Stimulated activated CD8-positive, alpha-beta memory T cell treated with anti-CD3 and anti-CD28 coated beads, Interleukin-12 subunit alpha, Interleukin-12 subunit beta, amount 100 ng/mL, for 1 hour (primary cell): ENCODE results near the gene HECW1.
A peak's percentile ranks its signal among the peaks of the same experiment; 100 is the strongest.
"Not testable (repeated sequence)": the region's sequence is repeated elsewhere in the genome, so short reads cannot be mapped to it uniquely, and the experiment has no call there.

Source experiments
- DNase-seq: peaks from one replicate; pipeline ENCODE4 v3.0.0-alpha.2; 2020; ENCODE audit warnings: low read depth

Gene HECW1

DNA sequence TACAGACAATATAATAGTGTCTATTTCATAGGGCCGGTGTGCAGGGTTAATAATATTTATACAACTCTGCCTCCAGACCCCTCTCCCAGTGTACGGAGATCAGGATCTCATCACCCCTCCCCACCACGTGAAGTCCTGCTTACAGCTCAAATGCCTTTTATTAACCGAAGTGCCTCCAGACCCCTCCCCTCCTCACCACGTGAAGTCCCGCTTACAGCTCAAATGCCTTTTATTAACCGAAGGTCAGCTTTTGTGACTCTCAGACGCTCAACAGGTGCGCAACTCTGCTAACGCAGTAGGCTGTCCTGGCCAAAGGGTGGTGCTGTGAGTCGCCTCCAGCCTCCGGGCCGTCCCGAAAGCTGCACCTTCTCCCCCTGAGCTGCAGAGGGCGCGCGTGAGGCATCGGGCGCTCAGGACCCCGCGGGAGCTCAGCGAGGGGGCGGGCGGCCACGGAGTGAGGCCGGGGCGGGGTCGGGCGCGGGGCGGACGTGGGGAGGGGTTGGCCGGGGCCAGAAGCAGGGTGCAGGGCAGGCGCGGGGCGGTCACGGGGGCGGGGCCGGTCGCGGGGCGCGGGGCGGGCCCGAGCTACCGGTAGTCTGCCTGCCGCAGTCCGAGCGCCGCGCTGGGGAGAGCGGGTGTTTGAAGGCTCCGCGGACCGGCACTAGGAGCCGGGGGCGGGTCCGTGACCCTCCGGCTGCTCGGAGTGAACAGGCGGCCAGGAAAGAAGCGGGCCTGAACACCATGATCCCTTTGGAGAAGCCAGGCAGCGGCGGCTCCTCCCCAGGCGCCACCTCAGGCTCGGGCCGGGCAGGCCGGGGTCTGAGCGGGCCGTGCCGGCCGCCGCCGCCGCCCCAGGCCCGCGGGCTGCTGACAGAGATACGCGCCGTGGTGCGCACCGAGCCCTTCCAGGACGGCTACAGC is 470.3 kb downstream of the HECW1 start, which contains the start of gene STK17A:
Gene STK17A (plus strand): TSS at position 606 of the 921 bp plus-strand sequence. CDS start 136 bp downstream, at position 742.
- peak; percentile 87 for DNase-seq

DNA sequence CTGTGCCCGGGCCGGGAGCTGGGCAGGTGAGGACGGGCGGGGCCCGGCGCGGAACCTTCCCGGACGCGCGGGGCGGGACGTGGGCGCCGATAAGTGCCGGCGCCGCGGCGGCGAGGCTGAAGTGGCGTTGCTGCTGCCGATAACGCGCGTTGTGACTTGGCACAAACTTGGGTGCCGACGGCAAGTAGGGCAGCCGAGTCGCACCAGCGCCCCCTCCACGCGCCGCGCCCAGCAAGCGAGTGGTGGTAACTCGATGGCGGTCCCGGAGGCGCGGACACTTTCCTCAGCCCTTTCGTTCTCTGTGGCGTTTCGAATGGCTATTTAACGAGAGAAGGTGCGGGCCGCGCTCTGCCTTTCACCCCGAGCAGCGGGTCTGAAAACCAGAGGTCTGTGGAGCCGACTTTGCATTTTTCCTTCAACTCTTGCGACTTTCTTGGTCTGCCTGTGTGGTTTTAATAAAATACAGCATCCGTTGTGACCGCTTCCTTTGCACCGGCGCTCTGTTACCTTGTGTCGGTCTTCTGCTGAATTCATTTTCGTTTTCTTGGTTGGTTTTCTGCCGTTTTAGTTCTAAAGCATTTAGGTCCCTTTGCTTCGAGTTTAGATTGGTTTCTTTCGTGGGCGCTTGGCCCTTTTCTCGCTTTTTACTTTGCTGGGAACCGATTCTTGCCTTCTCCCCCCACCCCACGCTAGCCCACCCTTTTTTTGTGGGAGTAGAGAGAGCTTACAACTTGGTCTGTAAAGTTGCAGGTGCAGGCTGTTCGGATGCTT is 471.2 kb downstream of the HECW1 start:
- peak; percentile 42 for DNase-seq

DNA sequence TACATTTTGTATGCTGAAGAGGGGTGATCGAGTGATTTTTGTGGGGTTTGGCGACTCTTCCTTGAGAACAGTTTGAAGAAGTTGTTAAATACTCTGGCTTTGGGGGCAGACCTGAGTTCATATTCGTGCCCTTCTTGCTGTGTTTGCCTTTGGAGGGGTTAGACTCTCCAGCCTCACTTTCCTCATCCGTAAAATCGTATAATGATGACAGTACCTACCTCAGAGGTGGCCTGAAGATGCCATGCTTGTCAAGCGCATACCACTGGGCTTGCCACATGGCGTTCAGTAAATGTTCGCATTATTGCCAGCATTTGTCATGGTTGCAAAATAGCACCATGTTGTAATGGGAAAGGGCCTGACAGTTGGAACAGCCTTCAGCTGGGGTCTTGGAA is 471.7 kb downstream of the HECW1 start:
- DNase-seq = no peak

DNA sequence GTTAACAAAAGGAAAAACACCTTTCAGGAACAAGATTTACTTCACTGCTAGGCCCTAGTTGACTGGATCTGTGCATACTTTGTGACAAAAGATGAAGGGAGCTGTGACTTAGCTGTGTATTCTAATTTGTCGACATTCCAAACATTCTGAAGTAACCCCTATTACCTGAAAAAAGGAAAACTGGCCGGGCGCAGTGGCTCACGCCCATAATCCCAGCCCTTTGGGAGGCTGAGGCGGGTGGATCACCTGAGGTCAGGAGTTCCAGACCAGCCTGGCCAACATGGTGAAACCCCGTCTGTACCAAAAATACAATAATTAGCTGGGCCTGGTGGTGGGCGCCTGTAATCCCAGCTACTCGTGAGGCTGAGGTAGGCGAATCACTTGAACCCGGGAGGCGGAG is 472.3 kb downstream of the HECW1 start:
- DNase-seq = not testable (repeated sequence)

DNA sequence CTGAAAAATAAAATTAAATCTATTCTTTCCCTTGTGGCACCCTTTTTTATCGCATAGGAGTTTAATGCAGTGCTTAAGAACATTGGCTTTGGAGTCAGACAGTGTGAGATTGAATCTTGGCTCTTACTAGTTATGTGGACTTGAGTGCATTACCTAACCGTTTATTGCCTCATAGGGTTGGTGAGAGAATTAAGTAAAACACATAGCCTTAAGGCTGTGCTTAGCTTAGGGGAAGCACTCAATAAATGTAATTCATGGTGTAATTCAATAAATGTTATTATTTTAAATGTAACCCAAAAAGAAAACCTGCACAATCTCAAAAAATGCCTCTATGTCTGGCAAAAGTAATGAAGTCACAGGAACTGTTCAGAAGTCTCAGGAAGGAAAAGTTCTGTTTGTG is 473.1 kb downstream of the HECW1 start:
- DNase-seq = no peak

DNA sequence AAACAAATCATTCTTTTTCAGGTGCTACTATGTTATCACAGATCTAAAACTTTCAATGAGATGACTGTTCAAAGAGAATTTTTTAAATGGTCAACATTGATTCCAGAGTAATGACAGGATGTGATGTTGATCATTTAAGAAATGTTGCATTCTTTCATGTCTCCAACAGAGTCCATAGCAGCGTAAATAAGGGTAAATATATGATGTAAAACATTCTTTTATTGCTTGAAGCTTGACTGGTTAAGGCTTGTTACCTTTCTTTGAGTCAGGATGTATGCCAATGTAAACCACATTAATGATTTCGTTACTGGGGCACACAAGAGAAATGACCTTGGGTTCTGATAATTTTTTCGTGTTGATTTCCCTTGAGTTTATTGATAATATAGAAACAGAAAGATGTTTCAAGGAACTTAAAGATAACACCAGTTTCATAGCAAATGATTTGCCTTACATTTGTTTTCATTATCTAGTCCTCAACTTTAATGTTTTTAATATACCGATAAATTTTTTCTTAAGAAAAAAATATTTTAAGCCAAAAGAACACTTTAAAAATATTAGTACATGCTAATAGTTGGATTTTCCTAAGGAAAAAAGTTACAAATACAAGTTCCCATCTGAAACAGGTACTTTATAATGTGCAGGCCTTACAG is 473.9 kb downstream of the HECW1 start:
- no peak for DNase-seq

DNA sequence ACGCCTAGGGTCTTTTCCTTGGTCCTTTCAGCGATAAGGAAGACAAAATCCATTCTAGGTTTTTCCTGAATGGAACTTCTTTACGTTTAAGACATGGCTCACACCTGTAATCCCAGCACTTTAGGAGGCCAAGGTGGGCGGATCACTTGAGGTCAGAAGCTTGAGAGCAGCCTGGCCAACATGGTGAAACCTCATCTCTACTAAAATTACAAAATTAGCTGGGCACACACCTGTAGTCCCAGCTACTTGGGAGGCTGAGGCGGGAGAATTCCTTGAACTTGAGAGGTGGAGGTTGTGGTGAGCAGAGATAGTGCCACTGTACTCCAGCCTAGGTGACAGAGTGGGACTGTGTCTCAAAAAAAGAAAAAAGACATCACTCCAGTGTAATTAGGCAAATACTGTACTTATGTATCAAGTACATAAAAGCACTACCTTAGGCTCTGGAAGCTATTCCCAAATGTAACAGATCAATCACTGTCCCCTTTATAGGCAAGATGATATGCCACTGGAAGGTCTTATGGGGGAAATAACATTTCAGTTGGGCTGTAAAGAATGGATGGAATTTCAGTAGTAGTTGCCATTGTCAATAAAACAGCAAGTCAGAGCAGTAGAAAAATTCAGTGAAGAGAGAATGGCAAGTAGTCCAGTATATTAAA is 476.2 kb downstream of the HECW1 start:
- DNase-seq = no peak

DNA sequence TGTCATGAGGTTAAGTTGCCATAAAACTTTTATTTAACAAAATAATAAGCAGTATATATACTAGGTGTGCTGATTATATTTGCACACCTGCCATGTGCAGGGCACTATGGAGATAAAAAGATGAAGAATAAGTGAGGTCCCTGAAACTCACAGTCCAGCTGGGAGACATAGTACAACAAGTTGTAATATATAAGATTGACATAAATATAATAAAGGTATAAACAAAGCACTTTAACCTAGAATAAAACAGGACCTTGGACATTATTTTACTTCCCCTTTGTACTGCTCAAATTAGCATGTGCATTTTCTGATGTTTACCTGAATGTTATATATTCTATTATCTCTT is 476.7 kb downstream of the HECW1 start:
- DNase-seq = no peak

DNA sequence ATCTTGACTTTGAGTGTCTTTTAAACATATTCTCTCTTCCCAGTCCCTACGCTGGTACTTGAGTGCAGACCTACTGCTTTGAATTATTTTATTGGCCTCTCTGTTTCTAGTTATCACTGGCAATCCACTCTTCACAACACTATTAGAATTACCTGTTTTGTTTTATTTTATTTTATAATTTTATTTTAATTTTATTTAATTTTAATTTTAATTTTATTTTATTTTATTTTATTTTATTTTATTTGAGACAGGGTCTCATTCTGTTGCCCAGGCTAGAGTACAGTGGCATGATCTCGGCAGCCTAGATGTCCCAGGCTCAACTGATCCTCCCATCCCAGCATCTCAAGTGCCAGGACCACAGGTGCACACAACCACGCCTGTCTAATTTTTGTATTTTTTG is 477.3 kb downstream of the HECW1 start:
- no peak for DNase-seq

DNA sequence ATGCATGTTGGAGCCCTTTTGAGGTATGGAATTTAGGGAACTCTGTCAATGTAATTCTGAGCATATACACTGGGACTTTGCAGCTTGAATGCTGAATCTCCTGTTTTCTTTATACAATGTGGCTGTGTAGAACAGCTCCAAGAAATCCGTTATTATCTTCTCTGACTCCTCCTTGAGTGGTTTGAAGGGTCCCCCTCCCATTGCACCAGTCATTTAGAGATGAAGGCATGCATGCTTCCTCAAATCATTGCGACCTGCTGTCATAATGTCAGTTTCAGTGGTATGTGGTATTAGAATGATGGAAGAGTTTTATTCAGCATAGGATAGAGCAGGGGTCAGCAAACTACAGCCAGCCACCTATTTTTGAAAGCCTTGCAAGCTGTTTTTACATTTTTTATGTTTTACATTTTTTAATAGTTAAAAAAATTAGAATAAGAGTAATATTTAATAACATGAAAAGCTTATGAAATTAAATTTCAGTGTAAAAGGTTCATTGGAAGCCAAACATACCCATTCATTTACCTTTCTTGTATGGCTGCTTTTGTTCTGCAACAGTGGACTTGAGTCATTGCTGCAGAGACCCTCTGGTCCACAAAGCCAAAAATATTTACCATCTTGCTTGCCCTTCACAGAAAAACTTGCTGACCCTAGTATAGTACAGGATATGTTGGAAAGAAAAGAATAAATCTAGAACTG is 478.6 kb downstream of the HECW1 start:
- DNase-seq = no peak

DNA sequence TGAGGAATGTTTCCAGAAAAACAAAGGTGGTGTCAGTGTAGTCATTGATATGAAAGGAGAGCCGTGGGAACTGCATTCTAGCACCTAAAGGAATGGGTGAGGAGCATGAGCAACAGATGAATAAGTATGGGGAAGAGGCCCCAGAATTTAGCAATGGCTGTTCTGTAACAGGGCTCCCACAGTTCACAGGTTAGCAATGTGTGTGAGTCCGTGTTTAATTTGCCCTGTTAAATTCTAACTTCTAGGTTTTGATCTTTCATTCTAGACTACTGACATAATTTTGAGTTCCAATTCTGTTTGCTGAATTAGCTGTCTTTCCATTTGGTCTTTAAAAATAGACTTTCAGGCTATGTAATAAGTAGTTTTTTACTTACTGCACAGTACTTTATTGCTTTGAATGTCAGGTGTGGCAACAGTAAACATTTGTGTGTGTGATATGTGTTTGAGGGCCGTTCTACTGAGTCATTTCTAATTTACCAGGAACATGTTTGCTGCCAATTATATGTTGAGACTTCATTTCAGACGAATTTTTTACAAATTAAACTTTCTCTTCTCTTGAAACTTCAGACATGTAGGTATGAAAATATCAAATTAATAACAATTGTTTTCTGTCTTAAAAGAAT is 479.2 kb downstream of the HECW1 start:
- no peak for DNase-seq

DNA sequence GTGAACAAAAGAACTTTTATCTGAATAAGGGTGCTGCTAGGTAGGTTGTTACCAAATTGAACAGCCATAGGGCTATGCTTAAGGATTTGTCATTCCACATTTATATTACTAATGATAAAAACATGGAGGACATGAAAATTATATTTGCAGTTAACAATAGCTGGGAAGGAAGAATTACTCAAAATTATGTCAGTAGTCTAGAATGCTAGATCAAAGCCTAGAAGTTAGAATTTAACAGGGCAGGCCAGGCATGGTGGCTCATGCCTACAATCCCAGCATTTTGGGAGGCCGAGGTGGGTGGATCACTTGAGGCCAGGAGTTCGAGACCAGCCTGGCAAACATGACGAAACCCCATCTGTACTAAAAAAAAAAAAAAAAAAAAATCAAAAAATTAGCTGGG is 479.9 kb downstream of the HECW1 start:
- DNase-seq = no peak

DNA sequence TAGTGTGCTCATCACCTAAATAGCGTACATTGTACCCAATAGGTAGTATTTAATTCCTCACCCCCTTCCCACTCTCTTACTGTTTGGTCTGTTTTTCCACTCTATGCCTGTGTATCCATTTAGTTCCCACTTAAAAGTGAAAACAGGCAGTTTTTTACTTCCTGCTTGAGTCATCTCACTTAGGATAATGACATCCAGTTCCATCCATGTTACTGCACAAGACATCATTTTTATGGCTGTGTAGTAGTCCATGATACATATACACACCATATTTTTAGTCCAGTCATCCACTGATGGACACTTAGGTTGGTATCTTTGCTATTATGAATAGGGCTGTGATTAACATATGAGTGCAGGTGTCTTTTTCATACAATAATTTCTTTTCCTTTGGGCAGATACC is 480.6 kb downstream of the HECW1 start:
- DNase-seq = no peak

DNA sequence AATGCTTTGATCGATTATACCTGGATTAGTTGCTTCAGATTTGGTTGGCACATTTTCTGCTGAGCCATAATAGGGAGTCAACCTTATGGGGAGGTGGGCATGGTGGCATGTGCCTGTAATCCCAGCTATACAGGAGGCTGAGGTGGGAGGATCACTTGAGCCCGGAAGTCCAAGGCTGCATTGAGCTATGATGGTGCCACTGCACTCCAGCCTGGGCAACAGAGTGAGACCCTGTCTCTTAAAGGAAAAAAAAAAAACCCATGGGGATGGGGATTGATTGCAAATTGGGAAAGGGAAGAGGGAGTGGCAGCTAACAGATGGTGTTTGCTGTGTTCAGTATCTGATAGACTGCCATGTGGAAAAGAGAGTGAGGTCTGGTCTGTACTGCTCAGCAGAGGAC is 481.6 kb downstream of the HECW1 start:
- no peak for DNase-seq

DNA sequence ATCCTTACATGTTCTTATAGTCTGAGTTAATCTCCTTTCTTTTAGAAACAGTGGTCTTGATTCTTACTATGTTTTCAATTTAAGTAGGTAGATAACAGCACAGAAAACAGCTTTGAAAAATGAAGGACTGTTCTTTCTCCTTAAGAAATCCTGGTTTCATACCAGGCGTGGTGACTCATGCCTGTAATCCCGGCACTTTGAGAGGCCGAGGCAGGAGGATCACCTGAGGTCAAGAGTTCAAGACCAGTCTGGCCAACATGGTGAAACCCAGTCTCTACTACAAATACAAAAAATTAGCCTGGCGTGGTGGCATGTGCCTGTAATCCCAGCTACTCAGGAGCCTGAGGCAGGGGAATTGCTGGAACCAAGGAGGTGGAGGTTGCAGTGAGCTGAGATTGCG is 484.0 kb downstream of the HECW1 start:
- not testable (repeated sequence) for DNase-seq

DNA sequence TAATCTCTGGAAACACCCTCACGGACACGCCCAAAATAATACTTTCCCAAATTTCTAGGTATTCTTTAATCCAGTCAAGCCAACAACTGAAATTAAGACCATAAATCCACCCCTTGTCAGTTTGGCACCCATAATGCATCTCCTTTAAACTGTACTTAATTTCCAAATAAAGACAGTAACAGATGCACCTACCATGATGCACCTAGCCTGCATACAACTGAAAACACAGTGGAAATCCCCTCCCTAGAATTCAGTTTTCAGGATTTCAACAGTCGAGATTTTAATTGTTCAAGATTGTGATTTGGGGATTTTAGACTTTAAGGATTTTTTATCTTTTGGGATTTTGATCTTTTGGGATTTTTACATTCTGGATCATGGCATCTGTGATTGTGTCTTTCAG is 487.6 kb downstream of the HECW1 start:
- DNase-seq = no peak

DNA sequence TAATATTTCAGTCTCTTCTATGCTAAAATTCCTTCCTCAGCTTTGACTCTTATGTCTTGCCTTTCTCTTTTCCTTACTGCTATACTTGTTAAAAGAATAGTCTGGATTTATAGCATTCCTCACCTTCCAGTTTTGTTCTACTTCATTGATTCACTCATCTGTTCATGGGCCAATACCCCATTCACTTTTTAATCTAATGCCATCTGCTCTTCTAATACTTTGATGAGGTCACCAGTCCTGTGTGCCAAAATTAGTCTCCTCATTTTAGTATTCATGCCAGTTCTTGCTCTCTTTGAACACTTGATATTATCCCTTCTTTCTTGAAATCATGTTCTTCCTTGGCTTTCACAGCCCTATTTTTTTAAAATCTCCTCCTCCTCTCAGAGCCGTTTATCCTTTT is 489.8 kb downstream of the HECW1 start:
- DNase-seq = no peak

DNA sequence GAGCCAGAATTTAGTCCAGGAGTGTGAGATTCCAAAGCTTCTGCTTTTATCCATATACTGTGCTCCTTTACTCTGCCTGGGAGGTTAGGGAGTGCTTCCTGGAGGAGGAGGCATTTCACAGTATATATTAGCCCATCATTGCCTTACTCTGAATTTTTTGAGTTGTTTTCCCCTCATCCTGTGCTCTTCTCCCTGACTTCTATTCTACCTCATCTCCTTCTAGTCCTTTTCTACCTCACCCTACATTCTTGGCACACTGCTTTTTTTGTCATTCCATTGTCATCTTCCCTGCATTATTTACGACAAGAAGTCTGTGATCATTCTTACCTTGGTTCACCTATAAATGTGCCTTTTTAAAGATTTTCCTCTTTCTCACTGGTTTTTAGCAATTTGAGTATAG is 491.8 kb downstream of the HECW1 start:
- no peak for DNase-seq

DNA sequence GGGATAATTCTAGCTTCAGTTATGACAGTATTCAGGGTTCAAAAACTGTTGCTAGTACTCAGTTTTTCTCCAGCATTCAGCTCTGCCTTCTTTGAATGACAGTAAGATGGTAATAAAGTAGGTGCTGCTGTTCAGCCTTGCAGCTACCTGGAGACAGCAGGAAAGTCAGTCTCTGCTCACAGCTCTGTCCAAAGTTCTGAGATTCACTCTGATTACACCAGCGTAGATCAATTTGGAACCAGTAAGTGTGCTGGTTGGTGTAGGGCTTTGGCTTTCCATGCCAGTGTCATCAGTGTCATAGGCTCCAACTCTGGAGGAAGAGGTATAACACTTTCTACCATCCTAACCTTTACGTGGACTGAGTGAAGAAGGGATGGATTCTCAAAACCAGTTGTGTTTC is 496.6 kb downstream of the HECW1 start:
- DNase-seq = no peak

DNA sequence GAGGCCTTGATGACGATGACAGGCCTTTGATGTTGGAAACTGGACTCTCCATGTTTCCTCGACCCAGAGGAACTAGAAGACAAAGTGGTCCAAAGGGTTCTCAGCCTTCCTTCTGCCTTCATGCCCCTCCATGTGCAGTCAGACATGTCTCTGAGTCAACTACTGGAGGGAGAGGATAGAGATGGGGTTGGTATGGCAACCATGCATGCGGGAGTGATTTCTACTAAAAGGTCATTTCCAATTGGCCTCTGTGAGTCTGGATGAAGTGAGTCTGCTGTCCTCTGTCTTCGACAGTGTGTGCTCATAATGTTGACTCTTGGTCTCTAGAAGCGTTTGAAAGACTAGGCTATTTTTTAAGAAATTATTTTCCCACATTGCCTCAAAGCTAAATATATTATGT is 499.7 kb downstream of the HECW1 start:
- DNase-seq = no peak
